ENCODE data around the gene CYCS. TPM values are rescaled to one million over a fixed set of nuclear protein-coding genes. Genes with fewer than 3 reads are reported as not detected.

The CYCS gene
- total and polyA plus RNA-seq, 2 of the 8 experiments (the other 6 are each of a cell fraction or from before 2014, with no cell fraction given) = 48.6 to 229 TPM

DNA sequence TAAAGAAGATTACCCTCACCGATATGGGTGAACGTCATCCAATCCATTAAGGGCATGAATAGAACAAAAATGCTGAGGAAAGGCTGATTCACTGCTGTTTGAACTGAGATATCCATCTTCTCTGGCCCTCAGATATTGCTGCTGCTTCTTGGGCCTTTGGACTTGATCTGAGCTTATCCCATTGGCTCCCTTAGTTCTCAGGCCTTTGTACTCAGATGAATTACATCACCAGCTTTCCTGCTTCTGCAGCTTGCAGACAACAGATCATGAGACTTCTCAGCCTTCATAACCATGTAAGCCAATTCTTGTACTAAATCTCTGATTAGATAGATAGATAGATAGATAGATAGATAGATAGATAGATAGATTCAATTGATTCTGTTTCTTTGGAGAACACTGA, 40.2 kb downstream of the CYCS start:
- H2BK20ac ChIP-seq (ENCODE audit: low read length) = no peak overlapping the region
- H4K20me1 ChIP-seq (replicated peaks in 1 of 2; ENCODE audit: control insufficient read depth in 1 of 2, insufficient read depth in 2 of 2, low read length in 2 of 2) = no peaks in the 10 kb centered on the region
- H3K56ac ChIP-seq (replicated peaks; ENCODE audit: insufficient read length, low read depth, low read length) = no peak overlapping the region
- FAIRE-seq (no peak), DNase-seq (ENCODE audit: low read depth in 1 of 2, low spot score in 2 of 2) (no peak)
- H3K9me3 ChIP-seq (ENCODE audit: insufficient read depth in 2 of 2, low read depth in 1 of 2, low read length in 1 of 2) = no peaks in the 10 kb centered on the region
- H3K18ac ChIP-seq (ENCODE audit: extremely low read depth, low read length) = no peak overlapping the region
- no peak overlapping the region for H3K4me2 ChIP-seq (ENCODE audit: insufficient read depth in 1 of 2, low read depth in 2 of 2, low read length in 2 of 2)
- no peak overlapping the region for H2AFZ ChIP-seq (ENCODE audit: low read length)
- 87% methylated on average over 2 of the region's 2 CpGs; no CpG with 5 or more reads in 1 of the 2 experiments for WGBS, 2 experiments (ENCODE audit: extremely low coverage in 1 of 2, insufficient coverage in 1 of 2, insufficient read length in 1 of 2, insufficient replicate concordance in 2 of 2, low coverage in 1 of 2, low lambda C conversion rate in 2 of 2, missing lambda C conversion rate in 1 of 2)
- POLR2A ChIA-PET (ENCODE audit: partially characterized antibody) = no interaction called here
- H3K23ac ChIP-seq (ENCODE audit: insufficient read length) = no peak overlapping the region
- no peak overlapping the region for H3K14ac ChIP-seq (ENCODE audit: insufficient read length)
- H4K5ac ChIP-seq (ENCODE audit: insufficient read length, low read depth, low read length) = no peak overlapping the region
- no peak overlapping the region for H2BK120ac ChIP-seq (replicated peaks; ENCODE audit: low read depth, low read length)
- no peaks in the 10 kb centered on the region for H3K36me3 ChIP-seq (ENCODE audit: control insufficient read depth in 2 of 4, insufficient read depth in 4 of 4, low read length in 3 of 4)
- H3K79me2 ChIP-seq (ENCODE audit: control insufficient read depth in 1 of 2, insufficient read depth in 2 of 2, low read length in 2 of 2) = no peaks in the 10 kb centered on the region
- no peak overlapping the region for H3K27ac ChIP-seq (ENCODE audit: low read depth, low read length)
- no peak overlapping the region for H2BK12ac ChIP-seq (ENCODE audit: low read depth, low read length)
- no peak overlapping the region for H3K9ac ChIP-seq (replicated peaks in 1 of 4; ENCODE audit: extremely low read depth in 1 of 4, low read depth in 3 of 4, low read length in 3 of 4)
- no peak overlapping the region for H2BK15ac ChIP-seq (ENCODE audit: low read length)
- no peak overlapping the region for H2BK5ac ChIP-seq (ENCODE audit: low read depth, low read length)
- no peaks in the 10 kb centered on the region for H3K27me3 ChIP-seq (replicated peaks in 1 of 4; ENCODE audit: control insufficient read depth in 3 of 4, extremely low read depth in 1 of 4, insufficient read depth in 3 of 4, low read length in 3 of 4)
- H3K4ac ChIP-seq (replicated peaks; ENCODE audit: insufficient read length, low read depth, low read length) = no peak overlapping the region
- H4K8ac ChIP-seq (ENCODE audit: extremely low read depth, insufficient read depth, low read length) = no peak overlapping the region
- CTCF ChIA-PET (ENCODE audit: partially characterized antibody) = interaction anchor here (1.3 to 1.6 kb wide), 2 partner anchors 9 to 14 kb away, joined by 4 to 6 read pairs; no protein-coding TSS in a partner anchor
- no peak overlapping the region for H4K91ac ChIP-seq (replicated peaks; ENCODE audit: insufficient read length, low read length)
- H3K4me3 ChIP-seq (ENCODE audit: extremely low read depth in 1 of 4, insufficient read depth in 2 of 4, low read depth in 3 of 4, low read length in 4 of 4) = no peak overlapping the region
- no peak overlapping the region for H2AK5ac ChIP-seq (ENCODE audit: low read depth, low read length)
- no peaks in the 10 kb centered on the region for H3K79me1 ChIP-seq (ENCODE audit: low read depth, low read length)
- H3K4me1 ChIP-seq (replicated peaks in 1 of 4; ENCODE audit: control insufficient read depth in 3 of 4, insufficient read depth in 4 of 4, low read length in 3 of 4) = no peaks in the 10 kb centered on the region
- no peaks in the 10 kb centered on the region; the same call in 1 of the 2 replicates for H3K23me2 ChIP-seq (ENCODE audit: low read depth, low read length)
- TF ChIP-seq, protein P1, sequence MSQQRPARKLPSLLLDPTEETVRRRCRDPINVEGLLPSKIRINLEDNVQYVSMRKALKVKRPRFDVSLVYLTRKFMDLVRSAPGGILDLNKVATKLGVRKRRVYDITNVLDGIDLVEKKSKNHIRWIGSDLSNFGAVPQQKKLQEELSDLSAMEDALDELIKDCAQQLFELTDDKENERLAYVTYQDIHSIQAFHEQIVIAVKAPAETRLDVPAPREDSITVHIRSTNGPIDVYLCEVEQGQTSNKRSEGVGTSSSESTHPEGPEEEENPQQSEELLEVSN (IDR thresholded peaks at IDR 0.05) = no peak
- TF ChIP-seq SIN3A (conservative IDR thresholded peaks at IDR 0.05 in 1 of 2, IDR thresholded peaks at IDR 0.05 in 1 of 2; ENCODE audit: low read depth in 1 of 2, low read length in 2 of 2) (no peak), TBP (IDR thresholded peaks at IDR 0.05; ENCODE audit: low read depth, low read length) (no peak), GTF2F1 (IDR thresholded peaks at IDR 0.05; ENCODE audit: borderline replicate concordance, low read depth, low read length) (no peak), TAF7 (optimal IDR thresholded peaks at IDR 0.05; ENCODE audit: borderline replicate concordance, low read depth, low read length) (no peak), RAD21 (IDR thresholded peaks at IDR 0.05 in 1 of 2, conservative IDR thresholded peaks at IDR 0.05 in 1 of 2; ENCODE audit: low read depth in 2 of 2, low read length in 2 of 2) (no peak), SRF (IDR thresholded peaks at IDR 0.05; ENCODE audit: low read depth, low read length) (no peak), EZH2 (IDR thresholded peaks at IDR 0.05; ENCODE audit: low read depth, low read length, severe bottlenecking) (no peak), SIX5 (IDR thresholded peaks at IDR 0.05; ENCODE audit: low read depth, low read length) (no peak), TAF1 (IDR thresholded peaks at IDR 0.05; ENCODE audit: low read depth, low read length) (no peak), POU5F1 (IDR thresholded peaks at IDR 0.05; ENCODE audit: low read depth, low read length) (no peak), NANOG (IDR thresholded peaks at IDR 0.05; ENCODE audit: insufficient read depth, low read depth, low read length, poor library complexity, severe bottlenecking) (no peak), CHD2 (IDR thresholded peaks at IDR 0.05; ENCODE audit: low read length) (no peak), TEAD4 (IDR thresholded peaks at IDR 0.05; ENCODE audit: low read depth, low read length) (no peak)
